ENCODE measurements around the gene EFCAB10. TPM values are rescaled to one million over a fixed set of nuclear protein-coding genes. Genes with fewer than 3 reads are reported as not detected.
A peak's percentile ranks its signal among the peaks of the same experiment; 100 is the strongest.

EFCAB10 gene
- total RNA-seq, 4 donors from 2014 or later, result not detected

DNA sequence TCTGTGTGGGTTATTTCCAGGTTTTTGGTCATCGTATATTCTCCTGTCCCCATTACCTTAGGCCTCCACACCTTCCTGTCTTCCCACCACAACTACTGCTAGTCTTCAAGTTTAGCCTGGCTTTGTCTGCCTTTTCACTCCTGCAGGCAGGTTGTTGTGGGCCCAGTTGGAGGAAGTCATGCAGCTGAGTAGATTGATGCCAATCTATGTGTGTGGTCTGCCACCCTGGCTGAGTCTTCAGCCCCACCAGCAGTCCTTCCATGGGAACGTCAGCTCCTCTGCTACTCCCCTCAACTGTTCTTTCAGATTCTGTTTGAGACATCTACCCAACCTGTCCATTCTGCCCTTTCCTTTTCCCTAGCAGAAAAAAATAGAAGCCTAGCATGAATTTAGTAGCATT, 43.0 kb downstream of the EFCAB10 start:
- DNase-seq (ENCODE audit: extremely low spot score), result no peak
- H3K4me1 ChIP-seq, result peaks cover 3 to 16% (median 9%) of the 10 kb centered on the region in 4 donors
- no peak for TF ChIP-seq CTCF (IDR thresholded peaks at IDR 0.05)
- no peak for TF ChIP-seq EP300 (IDR thresholded peaks at IDR 0.05)
- TF ChIP-seq POLR2AphosphoS5 (IDR thresholded peaks at IDR 0.05), result no peak
- TF ChIP-seq POLR2A (IDR thresholded peaks at IDR 0.05; ENCODE audit: low read depth), result no peak
- H3K9me3 ChIP-seq, result no peaks in the 10 kb centered on the region
- H3K27ac ChIP-seq (replicated peaks in 1 of 4), result no peak overlapping the region
- H3K4me3 ChIP-seq, result no peak overlapping the region
- peaks cover 40 to 84% (median 74%) of the 10 kb centered on the region in 4 donors for H3K36me3 ChIP-seq
- WGBS, result 65% methylated on average over 2 of the region's 2 CpGs
- no peaks in the 10 kb centered on the region for H3K27me3 ChIP-seq
- intact Hi-C loops (cut with DNase I), result no loop called here

GRCh38 chr7:105532709-105533460, 48.4 kb downstream of the EFCAB10 start:
- DNase-seq (ENCODE audit: extremely low spot score), result no peak
- peaks cover 16 to 33% (median 24%) of the 10 kb centered on the region in 4 donors for H3K4me1 ChIP-seq
- peak overlapping the region; percentile 84 to 88 (median 85) for H3K27ac ChIP-seq (replicated peaks in 1 of 4)

DNA sequence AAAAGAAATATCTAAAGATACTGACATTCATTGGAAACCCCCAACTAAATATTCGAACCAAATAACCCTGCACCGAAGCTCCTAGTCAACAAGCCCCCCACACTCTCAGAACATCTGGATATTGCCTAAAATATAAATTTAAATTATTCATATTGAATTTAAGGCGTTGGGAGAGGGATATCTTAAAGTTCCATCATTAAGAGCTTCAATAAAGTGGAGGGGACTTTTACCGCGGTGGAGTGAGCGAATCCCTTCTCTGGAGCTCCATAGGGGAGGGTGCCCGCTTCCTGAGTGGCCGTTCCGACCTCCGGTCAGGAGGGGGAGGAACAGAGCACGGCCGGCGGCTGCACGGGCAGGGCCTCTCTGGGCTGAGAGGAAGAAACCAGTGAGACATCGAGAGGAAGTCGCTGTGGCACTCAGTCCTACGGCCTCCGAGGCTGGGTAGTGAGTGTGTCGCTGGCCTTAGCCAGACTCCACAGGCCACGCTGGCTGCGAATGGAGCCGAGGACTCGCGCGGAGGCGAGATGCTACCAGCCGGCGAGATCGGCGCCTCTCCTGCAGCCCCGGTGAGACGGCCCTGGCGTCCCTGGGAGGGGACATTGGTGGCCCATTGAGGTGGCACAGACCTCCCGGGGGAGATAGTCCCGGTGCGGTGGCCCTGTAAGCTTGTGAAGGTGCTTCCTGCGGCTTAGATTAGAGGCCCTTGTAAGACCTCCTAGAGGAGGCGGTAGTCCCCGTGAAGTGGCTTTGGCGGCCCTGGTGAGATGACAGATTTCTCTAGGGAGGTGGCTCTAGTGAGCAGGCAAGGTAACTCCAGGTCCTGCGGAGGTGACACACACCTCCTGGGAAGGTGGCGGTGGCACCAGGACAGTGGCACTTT, 49.3 kb downstream of the EFCAB10 start, which contains the start of gene RINT1:
TSS of gene RINT1 (plus strand) at position 410 of the 880 bp plus-strand sequence. CDS start at position 525, 115 bp downstream.
- Histone ChIP-seq H3K27ac (replicated peaks in 1 of 4) (peak within 1 kb of the TSS; percentile 84 to 88 (median 85)), H3K4me1 (peaks cover 16 to 33% (median 24%) of the 10 kb centered on the region in 4 donors), H3K36me3 (peaks cover 0 to 21% (median 14%) of the 10 kb centered on the region in 4 donors), H3K4me3 (peak within 1 kb of the TSS; percentile 88 to 96 (median 92)), H3K27me3 (no peaks in the 10 kb centered on the region), H3K9me3 (no peaks in the 10 kb centered on the region)
- TF ChIP-seq POLR2AphosphoS5 (IDR thresholded peaks at IDR 0.05) (peak; percentile 85 to 90), POLR2A (IDR thresholded peaks at IDR 0.05; ENCODE audit: low read depth) (no peak), CTCF (IDR thresholded peaks at IDR 0.05) (peak; percentile 75 to 84 (median 82))
- 2% methylated on average over 35 of the region's 42 CpGs for WGBS
- DNase-seq (ENCODE audit: extremely low spot score), result peak; percentile 95
- intact Hi-C loops (cut with DNase I), result no loop called here

More at GRCh38 chr7:105532709-105533460, 48.4 kb downstream of the EFCAB10 start:
- H3K9me3 ChIP-seq, result no peaks in the 10 kb centered on the region
- intact Hi-C loops (cut with DNase I), result no loop called here
- no peaks in the 10 kb centered on the region for H3K27me3 ChIP-seq
- peaks cover 1 to 29% (median 23%) of the 10 kb centered on the region in 4 donors for H3K36me3 ChIP-seq
- H3K4me3 ChIP-seq, result peak overlapping the region; percentile 88 to 96 (median 92)
- TF ChIP-seq EP300 (IDR thresholded peaks at IDR 0.05) (no peak), POLR2AphosphoS5 (IDR thresholded peaks at IDR 0.05) (no peak), CTCF (IDR thresholded peaks at IDR 0.05) (no peak), POLR2A (IDR thresholded peaks at IDR 0.05; ENCODE audit: low read depth) (no peak)
- WGBS, result 35% methylated on average over 12 of the region's 12 CpGs

DNA sequence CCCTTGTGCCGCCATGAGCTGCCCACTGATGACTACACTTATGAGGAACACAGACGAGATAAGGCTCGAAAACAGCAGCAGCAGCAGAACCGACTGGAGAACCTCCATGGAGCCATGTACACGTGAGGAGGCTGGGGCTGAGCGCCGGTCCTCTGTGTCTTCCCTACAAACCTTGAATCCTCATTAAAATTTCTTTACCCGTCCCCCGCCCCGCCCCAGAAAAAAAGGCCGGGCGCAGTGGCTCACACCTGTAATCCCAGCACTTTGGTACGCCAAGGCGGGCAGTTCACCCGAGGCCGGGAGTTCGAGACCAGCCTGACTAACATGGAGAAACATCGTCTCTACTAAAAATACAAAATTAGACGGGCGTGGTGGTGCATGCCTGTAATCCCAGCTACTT, 50.7 kb downstream of the EFCAB10 start:
- peaks cover 0 to 8% (median 5%) of the 10 kb centered on the region in 4 donors for H3K36me3 ChIP-seq
- no peak overlapping the region for H3K4me3 ChIP-seq
- peaks cover 16 to 33% (median 24%) of the 10 kb centered on the region in 4 donors for H3K4me1 ChIP-seq
- no peaks in the 10 kb centered on the region for H3K9me3 ChIP-seq
- 93% methylated on average over 20 of the region's 20 CpGs for WGBS
- intact Hi-C loops (cut with DNase I), result no loop called here
- no peaks in the 10 kb centered on the region for H3K27me3 ChIP-seq
- no peak for TF ChIP-seq POLR2A (IDR thresholded peaks at IDR 0.05; ENCODE audit: low read depth)
- no peak for TF ChIP-seq POLR2AphosphoS5 (IDR thresholded peaks at IDR 0.05)
- TF ChIP-seq CTCF (IDR thresholded peaks at IDR 0.05), result no peak
- TF ChIP-seq EP300 (IDR thresholded peaks at IDR 0.05), result no peak
- DNase-seq (ENCODE audit: extremely low spot score), result no peak
- no peak overlapping the region for H3K27ac ChIP-seq (replicated peaks in 1 of 4)
